H1 (cell line): Measurements from ENCODE around the gene DCP1B. TPM values are rescaled to one million over a fixed set of nuclear protein-coding genes. Genes with fewer than 3 reads are reported as not detected.

Source experiments
- CTCF ChIA-PET: fragments of 300-600 bp; sonication (Branson Sonifier 250); formaldehyde crosslinking; loops from one replicate; lab custom pipeline; 2021; ENCODE audit not compliant: partially characterized antibody; lab: Charles Lee
- POLR2A ChIA-PET: fragments of 300-600 bp; sonication (Branson Sonifier 250); formaldehyde crosslinking; loops from one replicate; lab custom pipeline; 2021; ENCODE audit warnings: inconsistent platforms; ENCODE audit not compliant: partially characterized antibody; lab: Charles Lee
- DNase-seq, 2 experiments: peaks; one replicate each; pipeline versions ENCODE4 v3.0.0 to v3.0.0-alpha.2; 2010 to 2022; ENCODE audit warnings: low spot score in 2 of 2, low read depth in 1 of 2, mixed read lengths in 1 of 2
- FAIRE-seq: peaks from 2 replicates; lab custom pipeline; 2011; peaks lifted over from hg19 to GRCh38; lab: Jason Lieb, UNC
- H2AFZ ChIP-seq: 2 replicates; pipeline ENCODE4 v1.8.1; 2012; ENCODE audit warnings: low read length, inconsistent platforms
- H2AK5ac ChIP-seq: 2 replicates; pipeline ENCODE4 v1.6.1; 2013; ENCODE audit warnings: low read depth, low read length
- H2BK120ac ChIP-seq: replicated peaks from 2 replicates; pipeline ENCODE3; 2013; ENCODE audit warnings: low read depth, low read length, inconsistent platforms
- H2BK12ac ChIP-seq: 2 replicates; pipeline ENCODE4 v1.6.1; 2013; ENCODE audit warnings: low read depth, low read length
- H2BK15ac ChIP-seq: 2 replicates; pipeline ENCODE4 v1.6.1; 2013; ENCODE audit warnings: low read length
- H2BK20ac ChIP-seq: 2 replicates; pipeline ENCODE4 v1.6.1; 2013; ENCODE audit warnings: low read length
- H2BK5ac ChIP-seq: 2 replicates; pipeline ENCODE4 v1.6.1; 2013; ENCODE audit warnings: low read depth, low read length
- H3K14ac ChIP-seq: 2 replicates; pipeline ENCODE4 v1.6.1; 2013; ENCODE audit warnings: inconsistent platforms; ENCODE audit not compliant: insufficient read length
- H3K18ac ChIP-seq: 2 replicates; pipeline ENCODE4 v1.6.1; 2013; ENCODE audit warnings: low read length; ENCODE audit errors: extremely low read depth
- H3K23ac ChIP-seq: 2 replicates; pipeline ENCODE4 v1.6.1; 2013; ENCODE audit warnings: inconsistent platforms; ENCODE audit not compliant: insufficient read length
- H3K23me2 ChIP-seq: 2 replicates; pipeline ENCODE4 v1.6.1; 2013; ENCODE audit warnings: low read depth, low read length
- H3K27ac ChIP-seq: 2 replicates; pipeline ENCODE4 v1.6.1; 2011; ENCODE audit warnings: low read depth, low read length, inconsistent platforms
- H3K27me3 ChIP-seq, 4 experiments: replicated peaks in 1 of 4; 1 replicate in 1 of 4; 2 replicates in 3 of 4; pipeline versions ENCODE4 v1.6.1 to v1.8.1; 2011 to 2013; ENCODE audit warnings: low read length in 3 of 4, mild to moderate bottlenecking in 3 of 4, inconsistent platforms in 2 of 4, mixed read lengths in 2 of 4, moderate library complexity in 1 of 4; ENCODE audit not compliant: control insufficient read depth in 3 of 4, insufficient read depth in 3 of 4; ENCODE audit errors: extremely low read depth in 1 of 4
- H3K36me3 ChIP-seq, 4 experiments: 2 replicates each; pipeline versions ENCODE4 v1.6.1 to v1.8.1; 2011 to 2013; ENCODE audit warnings: mild to moderate bottlenecking in 4 of 4, low read length in 3 of 4, moderate library complexity in 2 of 4, control low read depth in 1 of 4, inconsistent platforms in 1 of 4; ENCODE audit not compliant: insufficient read depth in 4 of 4, control insufficient read depth in 2 of 4
- H3K4ac ChIP-seq: replicated peaks from 2 replicates; pipeline ENCODE3; 2013; ENCODE audit warnings: low read length, low read depth, mixed read lengths, inconsistent platforms; ENCODE audit not compliant: insufficient read length
- H3K4me1 ChIP-seq, 4 experiments: replicated peaks in 1 of 4; 1 replicate in 1 of 4; 2 replicates in 3 of 4; pipeline versions ENCODE4 v1.6.1 to v1.8.1; 2011 to 2013; ENCODE audit warnings: low read length in 3 of 4, inconsistent platforms in 2 of 4, mixed read lengths in 1 of 4; ENCODE audit not compliant: insufficient read depth in 4 of 4, control insufficient read depth in 3 of 4
- H3K4me2 ChIP-seq, 2 experiments: 2 replicates each; pipeline versions ENCODE4 v1.6.1 to v1.8.1; 2011 to 2013; ENCODE audit warnings: low read depth in 2 of 2, low read length in 2 of 2, control low read depth in 1 of 2, inconsistent platforms in 1 of 2, mild to moderate bottlenecking in 1 of 2; ENCODE audit not compliant: insufficient read depth in 1 of 2
- H3K4me3 ChIP-seq, 4 experiments: fragments of 200-600, 300-600 bp in 1 of 4; sonication (generic), shearing (Covaris generic), sonication (Bioruptor Twin) in 1 of 4; 2 replicates each; pipeline versions ENCODE4 v1.5.1 to v1.8.1; 2011 to 2016; ENCODE audit warnings: low read length in 4 of 4, low read depth in 3 of 4, control low read depth in 2 of 4, inconsistent platforms in 2 of 4, mild to moderate bottlenecking in 2 of 4, mixed read lengths in 1 of 4, moderate library complexity in 1 of 4; ENCODE audit not compliant: insufficient read depth in 2 of 4; ENCODE audit errors: extremely low read depth in 1 of 4
- H3K56ac ChIP-seq: replicated peaks from 2 replicates; pipeline ENCODE3; 2013; ENCODE audit warnings: low read depth, mild to moderate bottlenecking, mixed read lengths, low read length, inconsistent platforms; ENCODE audit not compliant: insufficient read length
- H3K79me1 ChIP-seq: 2 replicates; pipeline ENCODE4 v1.6.1; 2013; ENCODE audit warnings: low read depth, low read length, control low read depth
- H3K79me2 ChIP-seq, 2 experiments: 2 replicates each; pipeline versions ENCODE4 v1.6.1 to v1.8.1; 2012 to 2013; ENCODE audit warnings: low read length in 2 of 2, mild to moderate bottlenecking in 2 of 2, inconsistent platforms in 1 of 2; ENCODE audit not compliant: insufficient read depth in 2 of 2, control insufficient read depth in 1 of 2
- H3K9ac ChIP-seq, 4 experiments: replicated peaks in 1 of 4; 1 replicate in 1 of 4; 2 replicates in 3 of 4; pipeline versions ENCODE4 v1.6.1 to v1.8.1; 2011 to 2013; ENCODE audit warnings: low read depth in 3 of 4, low read length in 3 of 4, control low read depth in 2 of 4, mild to moderate bottlenecking in 2 of 4, moderate library complexity in 2 of 4, inconsistent platforms in 1 of 4; ENCODE audit errors: extremely low read depth in 1 of 4
- H3K9me3 ChIP-seq, 2 experiments: 2 replicates each; pipeline versions ENCODE4 v1.6.1 to v1.8.1; 2012 to 2013; ENCODE audit warnings: mild to moderate bottlenecking in 2 of 2, moderate library complexity in 2 of 2, control low read depth in 1 of 2, inconsistent platforms in 1 of 2, low read depth in 1 of 2, low read length in 1 of 2, mixed read lengths in 1 of 2; ENCODE audit not compliant: insufficient read depth in 2 of 2
- H4K20me1 ChIP-seq, 2 experiments: replicated peaks in 1 of 2; 2 replicates each; pipeline versions ENCODE3 to v1.8.1; 2011 to 2013; ENCODE audit warnings: inconsistent platforms in 2 of 2, low read length in 2 of 2, mild to moderate bottlenecking in 1 of 2; ENCODE audit not compliant: insufficient read depth in 2 of 2, control insufficient read depth in 1 of 2
- H4K5ac ChIP-seq: 2 replicates; pipeline ENCODE4 v1.6.1; 2013; ENCODE audit warnings: low read length, low read depth, mixed read lengths, inconsistent platforms; ENCODE audit not compliant: insufficient read length
- H4K8ac ChIP-seq: 2 replicates; pipeline ENCODE4 v1.8.0; 2013; ENCODE audit warnings: mild to moderate bottlenecking, moderate library complexity, low read length, inconsistent platforms; ENCODE audit not compliant: insufficient read depth; ENCODE audit errors: extremely low read depth
- H4K91ac ChIP-seq: replicated peaks from 2 replicates; pipeline ENCODE3; 2013; ENCODE audit warnings: low read length, mixed read lengths, inconsistent platforms; ENCODE audit not compliant: insufficient read length
- ASH2L ChIP-seq: fragments of 200-600, 300-600 bp; sonication (generic); IDR thresholded peaks from one replicate; pipeline ENCODE4 v1.7.1; 2017; ENCODE audit warnings: low read length
- BRCA1 ChIP-seq: IDR thresholded peaks from 2 replicates; pipeline ENCODE4 v1.6.1; 2012; ENCODE audit warnings: low read depth, low read length, improper control_type of control experiment
- CEBPB ChIP-seq: IDR thresholded peaks from 2 replicates; pipeline ENCODE4 v1.6.1; 2012; ENCODE audit warnings: low read depth, low read length
- CHD2 ChIP-seq: IDR thresholded peaks from 2 replicates; pipeline ENCODE4 v1.6.1; 2012; ENCODE audit warnings: low read length, improper control_type of control experiment
- CTBP2 ChIP-seq: IDR thresholded peaks from 2 replicates; pipeline ENCODE4 v1.7.0; 2011; ENCODE audit warnings: borderline replicate concordance, mild to moderate bottlenecking, moderate library complexity, mixed read lengths, low read length; ENCODE audit not compliant: insufficient read depth, insufficient read length
- EP300 ChIP-seq, 2 experiments: IDR thresholded peaks; 1 replicate in 1 of 2; 2 replicates in 1 of 2; pipeline ENCODE4 v1.6.1; 2011 to 2012; ENCODE audit warnings: low read depth in 2 of 2, low read length in 2 of 2, mild to moderate bottlenecking in 2 of 2, borderline replicate concordance in 1 of 2, inconsistent platforms in 1 of 2, moderate library complexity in 1 of 2
- MAFK ChIP-seq: IDR thresholded peaks from 2 replicates; pipeline ENCODE4 v1.6.1; 2012; ENCODE audit warnings: low read depth, mild to moderate bottlenecking, improper control_type of control experiment, low read length
- POU5F1 ChIP-seq: IDR thresholded peaks from 2 replicates; pipeline ENCODE4 v1.6.1; 2011; ENCODE audit warnings: low read depth, mild to moderate bottlenecking, low read length, moderate library complexity
- RAD21 ChIP-seq, 2 experiments: IDR thresholded peaks in 1 of 2; conservative IDR thresholded peaks in 1 of 2; 2 replicates each; pipeline ENCODE4 v1.6.1; 2011; ENCODE audit warnings: low read depth in 2 of 2, low read length in 2 of 2, improper control_type of control experiment in 1 of 2, inconsistent platforms in 1 of 2, mild to moderate bottlenecking in 1 of 2, moderate library complexity in 1 of 2
- RBBP5 ChIP-seq: IDR thresholded peaks from 2 replicates; pipeline ENCODE4 v1.7.1; 2012; ENCODE audit warnings: low read depth, mild to moderate bottlenecking, inconsistent platforms, low read length, moderate library complexity, borderline replicate concordance
- RXRA ChIP-seq: IDR thresholded peaks from 2 replicates; pipeline ENCODE4 v1.6.1; 2011; ENCODE audit warnings: low read depth, mild to moderate bottlenecking, low read length, moderate library complexity; ENCODE audit not compliant: insufficient read depth
- SIN3A ChIP-seq, 2 experiments: IDR thresholded peaks in 1 of 2; conservative IDR thresholded peaks in 1 of 2; 2 replicates each; pipeline ENCODE4 v1.6.1; 2011 to 2012; ENCODE audit warnings: low read length in 2 of 2, improper control_type of control experiment in 1 of 2, low read depth in 1 of 2, mild to moderate bottlenecking in 1 of 2
- SP4 ChIP-seq: IDR thresholded peaks from 2 replicates; pipeline ENCODE4 v1.6.1; 2012; ENCODE audit warnings: low read length, inconsistent platforms
- TAF1 ChIP-seq: IDR thresholded peaks from 2 replicates; pipeline ENCODE4 v1.6.1; 2011; ENCODE audit warnings: mild to moderate bottlenecking, low read depth, low read length
- WGBS, 2 experiments: shearing (Covaris generic) in 1 of 2; methylation state at CpG; one replicate each; pipeline versions ENCODE4 v1.1.6 to v1.1.7; 2013 to 2015; ENCODE audit warnings: low lambda C conversion rate in 2 of 2, mixed read lengths in 2 of 2, inconsistent platforms in 1 of 2, low coverage in 1 of 2, missing lambda C conversion rate in 1 of 2; ENCODE audit not compliant: insufficient replicate concordance in 2 of 2, insufficient coverage in 1 of 2, insufficient read length in 1 of 2; ENCODE audit errors: extremely low coverage in 1 of 2, missing lambda C conversion rate in 1 of 2; 5-methylcytosine and 5-hydroxymethylcytosine counted together
- polyA plus RNA-seq, 7 experiments: library from polyadenylated mRNA; depleted of rRNA in 3 of 7; stranded (reverse) in 5 of 7; unstranded in 2 of 7; fragments of >200 nt in 5 of 7; fragments of 200-250 nt in 2 of 7; gene quantifications; 1 replicate in 5 of 7; 2 replicates in 1 of 7; 4 replicates in 1 of 7; pipeline versions ENCODE4 v1.2.1 to v1.2.3, GENCODE V29; 2011 to 2013; ENCODE audit warnings: missing spikeins in 2 of 7, mixed read lengths in 2 of 7
- total RNA-seq: library from RNA; stranded (reverse); fragmentation: NEBNext Ultra II Directional; extraction: Animal tissue kit (Norgen Biotek cat#: 25700); gene quantifications from 2 replicates; pipeline ENCODE4 v1.2.1, GENCODE V29; 2021

The DCP1B gene
- total and polyA plus RNA-seq, 2 of the 8 experiments (the other 6 are each of a cell fraction or from before 2014, with no cell fraction given) = 14.8 to 29.0 TPM

GRCh38 chr12:1946296-1946695 lies 58.0 kb downstream of the DCP1B start:
- ChIA-PET CTCF (interaction anchor here (1.2 to 1.5 kb wide), 2 partner anchors 145 to 312 kb away, joined by 3 read pairs; no protein-coding TSS in a partner anchor), POLR2A (no interaction called here)
- Histone ChIP-seq H3K56ac (no peak overlapping the region), H2BK15ac (no peak overlapping the region), H3K79me1 (no peaks in the 10 kb centered on the region), H2BK20ac (no peak overlapping the region), H3K23ac (no peak overlapping the region), H2AK5ac (no peak overlapping the region; the same call in 1 of the 2 replicates), H4K91ac (no peak overlapping the region), H3K4me2 (no peak overlapping the region; a peak in 1 of 4 replicates), H3K4ac (no peak overlapping the region), H2AFZ (no peak overlapping the region), H2BK12ac (no peak overlapping the region), H2BK120ac (no peak overlapping the region), H3K14ac (no peak overlapping the region), H3K9me3 (no peaks in the 10 kb centered on the region), H3K79me2 (no peaks in the 10 kb centered on the region), H3K9ac (no peak overlapping the region), H2BK5ac (no peak overlapping the region), H4K5ac (no peak overlapping the region), H3K27me3 (no peaks in the 10 kb centered on the region), H3K4me3 (no peak overlapping the region), H3K36me3 (peaks cover 0 to 21% (median 14%) of the 10 kb centered on the region in 4 experiments; a peak in 6 of 8 replicates), H4K20me1 (peaks cover 0 to 2% of the 10 kb centered on the region in 2 experiments), H3K27ac (no peak overlapping the region), H3K23me2 (no peaks in the 10 kb centered on the region), H3K4me1 (peaks cover 1 to 6% (median 2%) of the 10 kb centered on the region in 4 experiments; a peak in 3 of 7 replicates), H4K8ac (no peak overlapping the region), H3K18ac (no peak overlapping the region)
- 94% methylated on average over 3 of the region's 3 CpGs; no CpG with 5 or more reads in 1 of the 2 experiments for WGBS, 2 experiments
- DNase-seq (no peak), FAIRE-seq (no peak)
- TF ChIP-seq RBBP5 (no peak), POU5F1 (no peak), EP300 (IDR thresholded peaks at IDR 0.05; ENCODE audit: borderline replicate concordance in 1 of 2, low read depth in 2 of 2, low read length in 2 of 2) (no peak), RAD21 (IDR thresholded peaks at IDR 0.05 in 1 of 2, conservative IDR thresholded peaks at IDR 0.05 in 1 of 2; ENCODE audit: low read depth in 2 of 2, low read length in 2 of 2) (no peak), CTBP2 (no peak), SIN3A (conservative IDR thresholded peaks at IDR 0.05 in 1 of 2, IDR thresholded peaks at IDR 0.05 in 1 of 2; ENCODE audit: low read depth in 1 of 2, low read length in 2 of 2) (no peak), CEBPB (no peak), CHD2 (no peak), TAF1 (no peak), MAFK (no peak), ASH2L (no peak), SP4 (no peak), BRCA1 (no peak), RXRA (no peak)
